ENCODE results near the gene UNC13C. TPM values are rescaled to one million over a fixed set of nuclear protein-coding genes. Genes with fewer than 3 reads are reported as not detected.

Gene UNC13C
- total and polyA plus RNA-seq, 2 donors (not counting 3 experiments of a cell fraction or from before 2014, with no cell fraction given), result not detected

DNA sequence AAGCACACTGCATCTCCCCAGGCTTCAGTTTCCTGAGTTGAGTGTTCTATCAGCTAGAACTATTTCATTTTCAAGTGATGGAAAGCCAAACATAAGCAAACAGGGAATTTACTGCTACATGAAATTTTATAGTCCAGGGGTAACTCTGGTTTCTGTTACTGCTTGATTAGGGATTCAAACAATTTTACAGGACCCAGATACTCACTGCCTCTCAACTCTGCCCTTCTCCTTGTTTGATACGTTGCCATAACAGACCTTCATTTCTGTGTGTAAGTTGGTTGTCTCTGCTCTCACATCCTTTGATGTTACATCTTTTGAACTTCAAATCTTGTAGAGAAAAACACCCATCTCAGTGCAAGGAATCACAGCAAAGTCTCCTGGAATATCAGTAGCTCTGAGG is 572.7 kb downstream of the UNC13C start:
- Histone ChIP-seq H4K20me1 (replicated peaks; ENCODE audit: control insufficient read depth, extremely low read depth, insufficient read depth, low read length) (no peaks in the 10 kb centered on the region), H3K9me3 (replicated peaks; ENCODE audit: control insufficient read depth, insufficient read depth, low read length) (no peaks in the 10 kb centered on the region), H3K9ac (replicated peaks; ENCODE audit: extremely low read depth, insufficient read depth, low read length) (no peak overlapping the region), H3K27me3 (ENCODE audit: control insufficient read depth in 2 of 2, insufficient read depth in 2 of 2, low read length in 2 of 2) (no peaks in the 10 kb centered on the region), H2AFZ (ENCODE audit: low read depth, low read length) (no peak overlapping the region), H3K4me1 (ENCODE audit: control insufficient read depth, extremely low read depth, insufficient read depth, low read length) (no peaks in the 10 kb centered on the region), H3K79me2 (ENCODE audit: control insufficient read depth, insufficient read depth, low read length) (no peaks in the 10 kb centered on the region), H3K27ac (ENCODE audit: insufficient read depth, low read depth, low read length) (no peak overlapping the region), H3K9me1 (replicated peaks; ENCODE audit: control insufficient read depth, extremely low read depth, insufficient read depth, low read length) (no peaks in the 10 kb centered on the region), H3K4me2 (ENCODE audit: insufficient read depth, low read length) (no peak overlapping the region), H3K36me3 (ENCODE audit: control insufficient read depth in 2 of 2, extremely low read depth in 1 of 2, insufficient read depth in 2 of 2, low read length in 2 of 2) (no peaks in the 10 kb centered on the region), H3K4me3 (replicated peaks in 1 of 3; ENCODE audit: insufficient read depth in 1 of 3, low read depth in 1 of 3, low read length in 3 of 3) (no peak overlapping the region)
- dilution Hi-C loops (cut with MboI; ENCODE audit: extremely low pct_ligation_motif_present, low sequenced_read_pairs), result no loop called here
- no peak for FAIRE-seq
- POLR2A ChIA-PET, result no interaction called here
- intact Hi-C loops (cut with micrococcal nuclease), result no loop called here
- no TSS peak for BruUV-seq (replicated peaks)
- CTCF ChIA-PET, result no interaction called here
- no peak for DNase-seq (ENCODE audit: low read depth, low spot score)
- TF ChIP-seq, protein P1, sequence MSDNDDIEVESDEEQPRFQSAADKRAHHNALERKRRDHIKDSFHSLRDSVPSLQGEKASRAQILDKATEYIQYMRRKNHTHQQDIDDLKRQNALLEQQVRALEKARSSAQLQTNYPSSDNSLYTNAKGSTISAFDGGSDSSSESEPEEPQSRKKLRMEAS (IDR thresholded peaks at IDR 0.05; ENCODE audit: insufficient read depth, insufficient read length), result no peak
- TF ChIP-seq FOS (IDR thresholded peaks at IDR 0.05; ENCODE audit: borderline replicate concordance, insufficient read depth, low read length), result no peak
- no peak for TF ChIP-seq POLR2A (IDR thresholded peaks at IDR 0.05; ENCODE audit: low read depth, low read length)
- TF ChIP-seq MYC (IDR thresholded peaks at IDR 0.05; ENCODE audit: low read depth, low read length), result no peak
- no peak for TF ChIP-seq GATA2 (IDR thresholded peaks at IDR 0.05; ENCODE audit: insufficient read depth, insufficient read length, low read depth, low read length)
- no peak for TF ChIP-seq JUN (IDR thresholded peaks at IDR 0.05; ENCODE audit: borderline replicate concordance, insufficient read depth, insufficient read length, low read depth)
- no peak for TF ChIP-seq EZH2 (IDR thresholded peaks at IDR 0.05; ENCODE audit: borderline replicate concordance, low read depth, low read length, severe bottlenecking)
- TF ChIP-seq, protein P2, sequence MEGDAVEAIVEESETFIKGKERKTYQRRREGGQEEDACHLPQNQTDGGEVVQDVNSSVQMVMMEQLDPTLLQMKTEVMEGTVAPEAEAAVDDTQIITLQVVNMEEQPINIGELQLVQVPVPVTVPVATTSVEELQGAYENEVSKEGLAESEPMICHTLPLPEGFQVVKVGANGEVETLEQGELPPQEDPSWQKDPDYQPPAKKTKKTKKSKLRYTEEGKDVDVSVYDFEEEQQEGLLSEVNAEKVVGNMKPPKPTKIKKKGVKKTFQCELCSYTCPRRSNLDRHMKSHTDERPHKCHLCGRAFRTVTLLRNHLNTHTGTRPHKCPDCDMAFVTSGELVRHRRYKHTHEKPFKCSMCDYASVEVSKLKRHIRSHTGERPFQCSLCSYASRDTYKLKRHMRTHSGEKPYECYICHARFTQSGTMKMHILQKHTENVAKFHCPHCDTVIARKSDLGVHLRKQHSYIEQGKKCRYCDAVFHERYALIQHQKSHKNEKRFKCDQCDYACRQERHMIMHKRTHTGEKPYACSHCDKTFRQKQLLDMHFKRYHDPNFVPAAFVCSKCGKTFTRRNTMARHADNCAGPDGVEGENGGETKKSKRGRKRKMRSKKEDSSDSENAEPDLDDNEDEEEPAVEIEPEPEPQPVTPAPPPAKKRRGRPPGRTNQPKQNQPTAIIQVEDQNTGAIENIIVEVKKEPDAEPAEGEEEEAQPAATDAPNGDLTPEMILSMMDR (IDR thresholded peaks at IDR 0.05; ENCODE audit: extremely low read depth in 1 of 2, insufficient read depth in 1 of 2, low read depth in 1 of 2, low read length in 2 of 2), result no peak
- TF ChIP-seq POLR2AphosphoS5 (IDR thresholded peaks at IDR 0.05; ENCODE audit: insufficient read depth, low read depth, low read length), result no peak

Data from endothelial cell of umbilical vein (primary cell).